NCI-H1694 treated with DMSO at 0.1 percent for 48 hours (cell line): ENCODE data around the gene DYNC1I1.

Experiments used
- DNase-seq: peaks from one replicate; lab custom pipeline; 2025; lab: John Stamatoyannopoulos, UW

The DYNC1I1 gene

GRCh38 chr7:96085953-96086352 is 313.6 kb downstream of the DYNC1I1 start:
- DNase-seq: no peak

- DNase-seq: no peak
Observed at GRCh38 chr7:96088579-96088978, 316.2 kb downstream of the DYNC1I1 start.

- no peak for DNase-seq
Observed at GRCh38 chr7:96089511-96089910, 317.2 kb downstream of the DYNC1I1 start.

- no peak for DNase-seq
Observed at GRCh38 chr7:96090756-96091155, 318.4 kb downstream of the DYNC1I1 start.

GRCh38 chr7:96093435-96093834 is 321.1 kb downstream of the DYNC1I1 start:
- DNase-seq: no peak

GRCh38 chr7:96097835-96098234 is 325.5 kb downstream of the DYNC1I1 start:
- DNase-seq: no peak

- DNase-seq: no peak
Observed at GRCh38 chr7:96100737-96101136, 328.4 kb downstream of the DYNC1I1 start.

GRCh38 chr7:96102096-96102811 is 329.9 kb downstream of the DYNC1I1 start:
- no peak for DNase-seq

GRCh38 chr7:96104984-96105383 is 332.6 kb downstream of the DYNC1I1 start:
- no peak for DNase-seq

- no peak for DNase-seq
Observed at GRCh38 chr7:96111405-96111804, 339.1 kb downstream of the DYNC1I1 start.

GRCh38 chr7:96114190-96114589 is 341.8 kb downstream of the DYNC1I1 start:
- no peak for DNase-seq

- no peak for DNase-seq
Observed at GRCh38 chr7:96116173-96116572, 343.8 kb downstream of the DYNC1I1 start.

- DNase-seq: no peak
Observed at GRCh38 chr7:96118449-96119001, 346.2 kb downstream of the DYNC1I1 start.

- no peak for DNase-seq
Observed at GRCh38 chr7:96120445-96121225, 348.3 kb downstream of the DYNC1I1 start.

GRCh38 chr7:96121752-96122151 is 349.4 kb downstream of the DYNC1I1 start:
- DNase-seq: no peak

GRCh38 chr7:96122746-96123145 is 350.4 kb downstream of the DYNC1I1 start:
- no peak for DNase-seq

GRCh38 chr7:96126382-96126781 is 354.0 kb downstream of the DYNC1I1 start:
- no peak for DNase-seq

GRCh38 chr7:96127746-96128145 is 355.4 kb downstream of the DYNC1I1 start:
- DNase-seq: no peak

- DNase-seq: no peak
Observed at GRCh38 chr7:96131525-96131924, 359.2 kb downstream of the DYNC1I1 start.

- no peak for DNase-seq
Observed at GRCh38 chr7:96135241-96135640, 362.9 kb downstream of the DYNC1I1 start.

GRCh38 chr7:96136600-96137239 is 364.4 kb downstream of the DYNC1I1 start:
- DNase-seq: no peak

GRCh38 chr7:96143495-96144259 is 371.3 kb downstream of the DYNC1I1 start:
- DNase-seq: no peak
